ENCODE measurements around the gene CIROP. TPM values are rescaled to one million over a fixed set of nuclear protein-coding genes. Genes with fewer than 3 reads are reported as not detected.

Gene CIROP
- total and polyA plus RNA-seq, 9 of the 15 experiments (the other 6 are each of a cell fraction or from before 2014, with no cell fraction given) = not detected

DNA sequence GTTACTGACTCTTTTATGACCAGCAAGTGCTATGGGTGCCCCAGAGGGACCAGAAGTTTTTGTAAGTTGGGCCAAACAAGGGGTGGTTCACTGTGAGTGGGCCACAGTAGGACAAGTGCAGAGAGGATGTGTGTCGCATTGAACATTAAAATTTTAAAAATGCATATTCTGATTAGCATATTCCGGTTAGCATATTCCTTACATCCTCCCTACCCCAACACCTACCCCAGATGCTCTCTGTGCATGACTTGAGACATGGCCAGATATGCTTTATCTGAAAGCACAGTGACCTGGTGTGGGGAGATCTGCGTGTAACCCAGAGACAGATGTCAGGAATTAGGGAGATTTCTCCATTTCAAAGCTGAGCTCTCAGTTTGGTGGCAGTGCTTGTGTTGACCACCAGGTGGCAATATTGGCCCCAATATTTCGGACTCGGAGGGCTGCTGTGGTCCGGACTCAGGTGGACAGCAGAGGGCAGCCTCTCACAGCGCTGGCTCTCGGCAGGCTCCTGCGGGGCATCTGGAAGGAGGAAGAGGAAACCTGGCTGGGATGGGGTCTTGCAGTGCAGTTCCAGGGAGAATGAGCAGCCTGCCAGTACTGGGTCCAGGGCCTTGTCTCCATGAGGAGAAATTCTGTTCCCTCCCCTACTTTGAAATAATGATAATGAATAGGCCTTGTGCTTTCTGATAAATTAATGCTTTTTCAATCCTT lies 15.9 kb upstream of the CIROP start (continued):
- TF ChIP-seq THRAP3 (IDR thresholded peaks at IDR 0.05; ENCODE audit: borderline replicate concordance) (no peak; the same call in 1 of the 2 replicates), ZNF695 (CRISPR knock-in tag; IDR thresholded peaks at IDR 0.05) (no peak), JUNB (CRISPR knock-in tag; conservative IDR thresholded peaks at IDR 0.05) (no peak), SETDB1 (IDR thresholded peaks at IDR 0.05; ENCODE audit: low read length) (no peak), ZBTB17 (CRISPR knock-in tag; IDR thresholded peaks at IDR 0.05) (no peak), HEY1 (CRISPR knock-in tag; IDR thresholded peaks at IDR 0.05; ENCODE audit: borderline replicate concordance) (no peak), ZNF766 (CRISPR knock-in tag; conservative IDR thresholded peaks at IDR 0.05) (no peak), MCM2 (IDR thresholded peaks at IDR 0.05; ENCODE audit: low read depth) (no peak), GTF3C2 (IDR thresholded peaks at IDR 0.05; ENCODE audit: borderline replicate concordance, extremely low read depth, insufficient read length) (no peak), PURB (CRISPR knock-in tag; IDR thresholded peaks at IDR 0.05; ENCODE audit: low read depth) (no peak), FOXK1 (CRISPR knock-in tag; IDR thresholded peaks at IDR 0.05; ENCODE audit: borderline replicate concordance) (no peak; the same call in 1 of the 2 replicates)
- TF ChIP-seq, protein P1, sequence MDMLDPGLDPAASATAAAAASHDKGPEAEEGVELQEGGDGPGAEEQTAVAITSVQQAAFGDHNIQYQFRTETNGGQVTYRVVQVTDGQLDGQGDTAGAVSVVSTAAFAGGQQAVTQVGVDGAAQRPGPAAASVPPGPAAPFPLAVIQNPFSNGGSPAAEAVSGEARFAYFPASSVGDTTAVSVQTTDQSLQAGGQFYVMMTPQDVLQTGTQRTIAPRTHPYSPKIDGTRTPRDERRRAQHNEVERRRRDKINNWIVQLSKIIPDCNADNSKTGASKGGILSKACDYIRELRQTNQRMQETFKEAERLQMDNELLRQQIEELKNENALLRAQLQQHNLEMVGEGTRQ (CRISPR knock-in tag; IDR thresholded peaks at IDR 0.05) = no peak
- TF ChIP-seq, protein P2, sequence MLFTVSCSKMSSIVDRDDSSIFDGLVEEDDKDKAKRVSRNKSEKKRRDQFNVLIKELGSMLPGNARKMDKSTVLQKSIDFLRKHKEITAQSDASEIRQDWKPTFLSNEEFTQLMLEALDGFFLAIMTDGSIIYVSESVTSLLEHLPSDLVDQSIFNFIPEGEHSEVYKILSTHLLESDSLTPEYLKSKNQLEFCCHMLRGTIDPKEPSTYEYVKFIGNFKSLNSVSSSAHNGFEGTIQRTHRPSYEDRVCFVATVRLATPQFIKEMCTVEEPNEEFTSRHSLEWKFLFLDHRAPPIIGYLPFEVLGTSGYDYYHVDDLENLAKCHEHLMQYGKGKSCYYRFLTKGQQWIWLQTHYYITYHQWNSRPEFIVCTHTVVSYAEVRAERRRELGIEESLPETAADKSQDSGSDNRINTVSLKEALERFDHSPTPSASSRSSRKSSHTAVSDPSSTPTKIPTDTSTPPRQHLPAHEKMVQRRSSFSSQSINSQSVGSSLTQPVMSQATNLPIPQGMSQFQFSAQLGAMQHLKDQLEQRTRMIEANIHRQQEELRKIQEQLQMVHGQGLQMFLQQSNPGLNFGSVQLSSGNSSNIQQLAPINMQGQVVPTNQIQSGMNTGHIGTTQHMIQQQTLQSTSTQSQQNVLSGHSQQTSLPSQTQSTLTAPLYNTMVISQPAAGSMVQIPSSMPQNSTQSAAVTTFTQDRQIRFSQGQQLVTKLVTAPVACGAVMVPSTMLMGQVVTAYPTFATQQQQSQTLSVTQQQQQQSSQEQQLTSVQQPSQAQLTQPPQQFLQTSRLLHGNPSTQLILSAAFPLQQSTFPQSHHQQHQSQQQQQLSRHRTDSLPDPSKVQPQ (CRISPR knock-in tag; IDR thresholded peaks at IDR 0.05; ENCODE audit: borderline replicate concordance) = no peak
- TF ChIP-seq, protein P3, sequence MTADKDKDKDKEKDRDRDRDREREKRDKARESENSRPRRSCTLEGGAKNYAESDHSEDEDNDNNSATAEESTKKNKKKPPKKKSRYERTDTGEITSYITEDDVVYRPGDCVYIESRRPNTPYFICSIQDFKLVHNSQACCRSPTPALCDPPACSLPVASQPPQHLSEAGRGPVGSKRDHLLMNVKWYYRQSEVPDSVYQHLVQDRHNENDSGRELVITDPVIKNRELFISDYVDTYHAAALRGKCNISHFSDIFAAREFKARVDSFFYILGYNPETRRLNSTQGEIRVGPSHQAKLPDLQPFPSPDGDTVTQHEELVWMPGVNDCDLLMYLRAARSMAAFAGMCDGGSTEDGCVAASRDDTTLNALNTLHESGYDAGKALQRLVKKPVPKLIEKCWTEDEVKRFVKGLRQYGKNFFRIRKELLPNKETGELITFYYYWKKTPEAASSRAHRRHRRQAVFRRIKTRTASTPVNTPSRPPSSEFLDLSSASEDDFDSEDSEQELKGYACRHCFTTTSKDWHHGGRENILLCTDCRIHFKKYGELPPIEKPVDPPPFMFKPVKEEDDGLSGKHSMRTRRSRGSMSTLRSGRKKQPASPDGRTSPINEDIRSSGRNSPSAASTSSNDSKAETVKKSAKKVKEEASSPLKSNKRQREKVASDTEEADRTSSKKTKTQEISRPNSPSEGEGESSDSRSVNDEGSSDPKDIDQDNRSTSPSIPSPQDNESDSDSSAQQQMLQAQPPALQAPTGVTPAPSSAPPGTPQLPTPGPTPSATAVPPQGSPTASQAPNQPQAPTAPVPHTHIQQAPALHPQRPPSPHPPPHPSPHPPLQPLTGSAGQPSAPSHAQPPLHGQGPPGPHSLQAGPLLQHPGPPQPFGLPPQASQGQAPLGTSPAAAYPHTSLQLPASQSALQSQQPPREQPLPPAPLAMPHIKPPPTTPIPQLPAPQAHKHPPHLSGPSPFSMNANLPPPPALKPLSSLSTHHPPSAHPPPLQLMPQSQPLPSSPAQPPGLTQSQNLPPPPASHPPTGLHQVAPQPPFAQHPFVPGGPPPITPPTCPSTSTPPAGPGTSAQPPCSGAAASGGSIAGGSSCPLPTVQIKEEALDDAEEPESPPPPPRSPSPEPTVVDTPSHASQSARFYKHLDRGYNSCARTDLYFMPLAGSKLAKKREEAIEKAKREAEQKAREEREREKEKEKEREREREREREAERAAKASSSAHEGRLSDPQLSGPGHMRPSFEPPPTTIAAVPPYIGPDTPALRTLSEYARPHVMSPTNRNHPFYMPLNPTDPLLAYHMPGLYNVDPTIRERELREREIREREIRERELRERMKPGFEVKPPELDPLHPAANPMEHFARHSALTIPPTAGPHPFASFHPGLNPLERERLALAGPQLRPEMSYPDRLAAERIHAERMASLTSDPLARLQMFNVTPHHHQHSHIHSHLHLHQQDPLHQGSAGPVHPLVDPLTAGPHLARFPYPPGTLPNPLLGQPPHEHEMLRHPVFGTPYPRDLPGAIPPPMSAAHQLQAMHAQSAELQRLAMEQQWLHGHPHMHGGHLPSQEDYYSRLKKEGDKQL (CRISPR knock-in tag; IDR thresholded peaks at IDR 0.05; ENCODE audit: borderline replicate concordance) = no peak

Data from K562 (cell line).